Vagina (tissue), 2 donors: ENCODE data around the gene CMIP.

Source experiments
- CTCF ChIP-seq, 3 experiments: fragments of 450-650 bp in 2 of 3; fragments of 200-600 bp in 1 of 3; sonication (generic) in 1 of 3; IDR thresholded peaks; one replicate each; pipeline ENCODE4 v1.5.1; 2017 to 2019; ENCODE audit warnings: antibody characterized with exemption in 3 of 3, mild to moderate bottlenecking in 2 of 3, moderate library complexity in 2 of 3
- POLR2A ChIP-seq, 2 donors: fragments of 450-650 bp; IDR thresholded peaks; one replicate each; pipeline ENCODE4 v1.6.1; 2017; ENCODE audit warnings: antibody characterized with exemption in 2 of 2, mild to moderate bottlenecking in 2 of 2, moderate library complexity in 2 of 2

DNA sequence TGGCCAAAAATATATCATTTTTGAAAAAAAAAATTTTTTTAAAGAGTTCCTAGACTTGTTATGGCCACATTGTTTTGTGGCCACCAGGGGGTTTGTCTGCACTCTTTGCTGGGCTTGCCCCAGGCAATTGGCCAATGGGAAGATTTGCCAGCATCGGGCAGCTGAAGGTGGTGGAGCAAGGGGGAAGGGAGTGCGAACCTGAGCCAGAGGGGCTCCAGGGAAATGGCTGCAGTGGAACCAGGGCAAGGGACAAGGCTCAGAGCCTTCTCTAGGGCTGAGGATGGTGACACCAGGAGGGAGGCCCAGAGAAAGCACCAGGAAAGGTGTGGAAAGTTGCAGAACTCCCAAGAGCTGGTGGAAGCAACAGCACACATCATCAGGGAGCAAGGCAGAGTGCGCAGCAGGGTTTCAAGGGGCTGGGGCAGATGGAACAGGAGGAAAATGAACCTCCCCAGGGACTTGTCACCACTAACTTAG is 15.5 kb upstream of the CMIP start:
- TF ChIP-seq POLR2A (IDR thresholded peaks at IDR 0.05) (no peak), CTCF (IDR thresholded peaks at IDR 0.05) (peak; percentile 5 to 23 (median 18))
